Measurements from ENCODE around the gene RIPOR3. TPM values are rescaled to one million over a fixed set of nuclear protein-coding genes. Genes with fewer than 3 reads are reported as not detected.
"Not testable (repeated sequence)": the region's sequence is repeated elsewhere in the genome, so short reads cannot be mapped to it uniquely, and the experiment has no call there.

Gene RIPOR3
- total RNA-seq, 2 donors from 2014 or later: 0.46 to 1.4 TPM

DNA sequence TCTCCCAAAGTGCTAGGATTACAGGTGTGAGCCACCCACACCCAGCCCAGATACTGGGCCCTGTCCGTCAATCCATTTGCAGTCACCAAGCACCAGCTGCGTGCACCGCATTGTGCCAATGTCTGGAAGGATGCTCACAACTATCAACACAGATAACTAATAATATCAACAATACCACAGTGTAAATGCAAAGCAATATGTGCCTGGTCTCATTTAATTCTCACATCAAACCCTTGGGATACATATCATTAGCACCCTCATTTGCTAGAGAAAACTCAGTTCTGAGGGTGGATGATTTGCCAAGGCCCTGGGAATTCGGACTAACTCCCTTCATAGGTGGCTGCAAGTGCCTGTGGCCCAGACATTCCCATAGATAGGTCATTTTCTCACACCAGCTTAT, 14.5 kb downstream of the RIPOR3 start:
- Histone ChIP-seq H3K9ac (ENCODE audit: extremely low read depth, low read length, poor library complexity, severe bottlenecking) (no peak overlapping the region), H3K27ac (ENCODE audit: low read depth, low read length) (no peak overlapping the region), H3K27me3 (ENCODE audit: control insufficient read depth, insufficient read depth, low read length, poor library complexity, severe bottlenecking) (no peaks in the 10 kb centered on the region), H3K9me3 (ENCODE audit: control insufficient read depth, low read length) (no peaks in the 10 kb centered on the region), H3K4me3 (ENCODE audit: low read length) (no peak overlapping the region), H3K36me3 (ENCODE audit: control insufficient read depth, insufficient read depth, low read length) (no peaks in the 10 kb centered on the region), H3K4me1 (ENCODE audit: control insufficient read depth, insufficient read depth, low read length) (no peaks in the 10 kb centered on the region)
- TF ChIP-seq, protein P1, sequence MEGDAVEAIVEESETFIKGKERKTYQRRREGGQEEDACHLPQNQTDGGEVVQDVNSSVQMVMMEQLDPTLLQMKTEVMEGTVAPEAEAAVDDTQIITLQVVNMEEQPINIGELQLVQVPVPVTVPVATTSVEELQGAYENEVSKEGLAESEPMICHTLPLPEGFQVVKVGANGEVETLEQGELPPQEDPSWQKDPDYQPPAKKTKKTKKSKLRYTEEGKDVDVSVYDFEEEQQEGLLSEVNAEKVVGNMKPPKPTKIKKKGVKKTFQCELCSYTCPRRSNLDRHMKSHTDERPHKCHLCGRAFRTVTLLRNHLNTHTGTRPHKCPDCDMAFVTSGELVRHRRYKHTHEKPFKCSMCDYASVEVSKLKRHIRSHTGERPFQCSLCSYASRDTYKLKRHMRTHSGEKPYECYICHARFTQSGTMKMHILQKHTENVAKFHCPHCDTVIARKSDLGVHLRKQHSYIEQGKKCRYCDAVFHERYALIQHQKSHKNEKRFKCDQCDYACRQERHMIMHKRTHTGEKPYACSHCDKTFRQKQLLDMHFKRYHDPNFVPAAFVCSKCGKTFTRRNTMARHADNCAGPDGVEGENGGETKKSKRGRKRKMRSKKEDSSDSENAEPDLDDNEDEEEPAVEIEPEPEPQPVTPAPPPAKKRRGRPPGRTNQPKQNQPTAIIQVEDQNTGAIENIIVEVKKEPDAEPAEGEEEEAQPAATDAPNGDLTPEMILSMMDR (conservative IDR thresholded peaks at IDR 0.05): no peak
- peaks cover 7% of the 10 kb centered on the region for H3K4me1 Mint-ChIP-seq
- no peaks in the 10 kb centered on the region for H3K9me3 Mint-ChIP-seq
- WGBS, 2 experiments (ENCODE audit: insufficient coverage in 1 of 2, insufficient read length in 1 of 2): 90 to 95% methylated on average over 3 to 4 of the region's 4 CpGs
- no peaks in the 10 kb centered on the region for H3K27me3 Mint-ChIP-seq (ENCODE audit: insufficient read depth)
- no peak overlapping the region for H3K27ac Mint-ChIP-seq
- no peaks in the 10 kb centered on the region for H3K36me3 Mint-ChIP-seq (ENCODE audit: low read depth)
- H3K4me3 Mint-ChIP-seq: no peak overlapping the region
- no peak for DNase-seq

DNA sequence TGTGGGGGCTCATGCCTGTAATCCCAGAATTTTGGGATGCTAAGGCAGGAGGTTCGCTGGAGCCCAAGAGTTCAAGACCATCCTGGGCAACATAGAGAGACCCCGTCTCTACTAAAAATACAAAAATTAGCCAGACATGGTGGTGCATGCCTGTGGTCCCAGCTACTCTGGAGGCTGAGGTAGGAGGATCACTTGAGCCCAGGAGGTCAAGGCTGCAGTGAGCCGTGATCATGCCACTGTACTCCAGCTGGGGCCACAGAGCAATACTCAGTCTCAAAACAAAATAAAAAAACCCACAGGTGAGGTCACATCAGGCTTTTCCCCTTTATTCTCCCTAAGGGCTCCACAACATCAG, 15.0 kb downstream of the RIPOR3 start:
- H3K27ac ChIP-seq (ENCODE audit: low read depth, low read length); H3K36me3 ChIP-seq (ENCODE audit: control insufficient read depth, insufficient read depth, low read length); H3K4me1 Mint-ChIP-seq: not testable (repeated sequence)

DNA sequence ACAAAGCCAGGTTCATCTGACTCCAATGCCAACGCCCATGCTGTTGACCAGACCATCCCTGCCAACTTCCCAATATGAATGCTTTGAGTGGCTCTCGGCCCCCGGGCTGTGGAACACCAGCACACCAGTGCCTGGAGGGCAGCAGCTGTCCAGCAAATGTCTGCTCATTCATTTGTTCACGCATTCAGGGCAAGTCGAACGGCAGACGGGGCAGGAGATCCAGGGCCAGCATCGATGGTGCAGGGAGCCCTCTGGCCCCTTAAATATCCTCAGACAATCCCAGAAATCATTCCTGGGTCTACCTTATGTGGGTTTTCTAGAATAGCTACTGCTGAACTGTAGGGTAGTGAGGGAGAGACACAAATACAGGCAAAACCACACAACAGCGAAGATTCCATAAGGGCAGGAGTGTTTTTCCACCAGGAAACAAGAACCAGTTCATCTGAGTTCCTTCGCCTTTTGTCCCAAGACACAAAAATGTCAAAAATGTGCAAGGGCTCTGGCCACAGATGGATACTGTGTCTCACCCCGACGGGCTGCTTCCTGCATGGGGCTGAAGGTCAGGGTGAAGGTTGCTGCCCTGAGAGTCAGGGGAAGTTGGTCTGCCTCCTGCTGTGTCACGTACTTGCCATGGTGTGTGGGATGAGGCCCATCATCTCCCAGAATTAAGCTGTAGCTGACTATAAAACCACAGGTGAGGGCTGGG, 15.5 kb downstream of the RIPOR3 start:
- no peak overlapping the region for H3K9ac ChIP-seq (ENCODE audit: extremely low read depth, low read length, poor library complexity, severe bottlenecking)
- no peak overlapping the region for H3K4me3 ChIP-seq (ENCODE audit: low read length)
- H3K27me3 ChIP-seq (ENCODE audit: control insufficient read depth, insufficient read depth, low read length, poor library complexity, severe bottlenecking): no peaks in the 10 kb centered on the region
- H3K9me3 ChIP-seq (ENCODE audit: control insufficient read depth, low read length): no peaks in the 10 kb centered on the region
- H3K27ac ChIP-seq (ENCODE audit: low read depth, low read length): no peak overlapping the region
- no peaks in the 10 kb centered on the region for H3K4me1 ChIP-seq (ENCODE audit: control insufficient read depth, insufficient read depth, low read length)
- TF ChIP-seq, protein P1 (conservative IDR thresholded peaks at IDR 0.05): no peak
- no peaks in the 10 kb centered on the region for H3K36me3 Mint-ChIP-seq (ENCODE audit: low read depth)
- no peaks in the 10 kb centered on the region for H3K36me3 ChIP-seq (ENCODE audit: control insufficient read depth, insufficient read depth, low read length)
- H3K27me3 Mint-ChIP-seq (ENCODE audit: insufficient read depth): no peaks in the 10 kb centered on the region
- WGBS, 2 experiments (ENCODE audit: insufficient coverage in 1 of 2, insufficient read length in 1 of 2): 70 to 88% methylated on average over 8 to 13 of the region's 13 CpGs
- no peak for DNase-seq
- H3K4me3 Mint-ChIP-seq: no peak overlapping the region
- H3K9me3 Mint-ChIP-seq: no peaks in the 10 kb centered on the region
- H3K27ac Mint-ChIP-seq: peak overlapping the region; percentile 33
- peaks cover 7% of the 10 kb centered on the region for H3K4me1 Mint-ChIP-seq

More for the DNA sequence above, 15.0 kb downstream of the RIPOR3 start:
- not testable (repeated sequence) for H3K36me3 Mint-ChIP-seq (ENCODE audit: low read depth); H3K4me1 ChIP-seq (ENCODE audit: control insufficient read depth, insufficient read depth, low read length); H3K9ac ChIP-seq (ENCODE audit: extremely low read depth, low read length, poor library complexity, severe bottlenecking); H3K27ac Mint-ChIP-seq; H3K27me3 Mint-ChIP-seq (ENCODE audit: insufficient read depth); H3K4me3 Mint-ChIP-seq; DNase-seq; H3K4me3 ChIP-seq (ENCODE audit: low read length); H3K9me3 ChIP-seq (ENCODE audit: control insufficient read depth, low read length); H3K9me3 Mint-ChIP-seq; H3K27me3 ChIP-seq (ENCODE audit: control insufficient read depth, insufficient read depth, low read length, poor library complexity, severe bottlenecking)
- 89 to 100% methylated on average over 2 to 3 of the region's 3 CpGs for WGBS, 2 experiments (ENCODE audit: insufficient coverage in 1 of 2, insufficient read length in 1 of 2)
